HG03442 (cell line): ENCODE measurements around the gene ADTRP.

Experiments
- ATAC-seq: cut with Tn5 transposase; IDR thresholded peaks from one replicate; pipeline ENCODE4 v1.9.1; 2021; ENCODE audit warnings: mild to moderate bottlenecking, moderate library complexity; ENCODE audit not compliant: unreplicated experiment

ADTRP gene

DNA sequence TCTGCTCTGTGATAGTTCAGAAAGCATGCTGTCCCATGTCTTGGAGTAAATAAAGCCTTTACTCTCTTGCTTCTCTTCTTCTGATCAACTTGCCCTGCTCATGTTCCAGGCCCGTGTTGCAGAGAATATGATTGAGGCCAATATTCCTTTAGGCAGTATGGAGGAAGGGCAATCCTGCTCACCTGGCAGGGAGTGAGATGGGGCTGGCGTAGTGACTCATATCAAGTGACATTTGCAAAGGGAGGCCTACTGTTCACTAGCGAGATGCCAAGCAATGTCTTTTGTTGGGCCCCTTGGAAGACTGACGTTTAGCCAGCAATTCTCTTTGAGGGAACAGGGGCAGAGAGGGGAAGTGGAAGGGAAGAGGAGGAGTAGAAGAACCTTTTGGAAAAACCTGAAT, 19.7 kb downstream of the ADTRP start:
- ATAC-seq = no peak

- ATAC-seq = no peak
Observed at GRCh38 chr6:11756726-11757125, 21.9 kb downstream of the ADTRP start.

- no peak for ATAC-seq
Observed at GRCh38 chr6:11756292-11756691, 22.3 kb downstream of the ADTRP start.

- ATAC-seq = no peak
Observed at GRCh38 chr6:11755725-11756124, 22.9 kb downstream of the ADTRP start.

- no peak for ATAC-seq
Observed at GRCh38 chr6:11754625-11755271, 23.9 kb downstream of the ADTRP start.

- no peak for ATAC-seq
Observed at GRCh38 chr6:11753798-11754197, 24.8 kb downstream of the ADTRP start.

- ATAC-seq = no peak
Observed at GRCh38 chr6:11752360-11752759, 26.2 kb downstream of the ADTRP start.

DNA sequence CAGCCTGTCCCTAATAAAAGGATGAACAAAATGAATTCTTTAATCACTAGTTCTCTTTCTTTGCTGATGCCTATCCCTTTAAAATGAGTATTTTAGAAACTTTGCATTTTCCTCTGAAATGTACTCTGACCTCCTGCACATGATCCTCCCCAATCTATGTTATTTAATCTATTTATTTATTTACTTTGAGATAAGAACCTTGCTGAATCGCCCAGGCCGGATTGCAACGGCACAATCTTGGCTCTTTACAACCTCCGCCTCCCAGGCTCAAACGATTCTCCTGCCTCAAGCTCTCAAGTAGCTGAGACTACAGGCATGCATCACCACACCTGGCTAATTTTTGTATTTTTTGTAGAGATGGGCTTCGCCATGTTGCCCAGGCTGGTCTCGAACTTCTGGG, 27.9 kb downstream of the ADTRP start:
- ATAC-seq = no peak

- ATAC-seq = no peak
Observed at GRCh38 chr6:11748591-11749210, 29.9 kb downstream of the ADTRP start.

DNA sequence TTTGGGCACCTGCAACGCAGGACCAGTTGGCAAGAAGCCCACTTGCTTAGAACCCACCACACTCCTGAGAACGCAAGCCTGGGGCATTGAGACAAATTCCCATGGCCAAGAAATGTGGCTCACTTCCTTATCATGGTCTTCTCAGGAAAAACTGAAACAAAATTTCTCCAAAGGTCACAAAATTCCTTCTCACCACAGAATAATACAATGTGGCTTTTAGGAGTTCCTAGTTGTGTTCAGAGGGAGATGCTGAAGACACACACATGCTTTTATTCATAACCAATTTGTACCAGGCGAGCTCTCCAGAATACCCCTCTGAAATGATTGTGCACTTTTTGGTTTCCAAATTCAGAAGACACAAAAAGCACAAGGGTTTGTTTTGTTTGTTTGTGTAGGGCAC, 31.6 kb downstream of the ADTRP start:
- ATAC-seq = no peak

- no peak for ATAC-seq
Observed at GRCh38 chr6:11744753-11745152, 33.9 kb downstream of the ADTRP start.

GRCh38 chr6:11744101-11744500, 34.5 kb downstream of the ADTRP start:
- ATAC-seq = no peak

- ATAC-seq = no peak
Observed at GRCh38 chr6:11740875-11741274, 37.7 kb downstream of the ADTRP start.

DNA sequence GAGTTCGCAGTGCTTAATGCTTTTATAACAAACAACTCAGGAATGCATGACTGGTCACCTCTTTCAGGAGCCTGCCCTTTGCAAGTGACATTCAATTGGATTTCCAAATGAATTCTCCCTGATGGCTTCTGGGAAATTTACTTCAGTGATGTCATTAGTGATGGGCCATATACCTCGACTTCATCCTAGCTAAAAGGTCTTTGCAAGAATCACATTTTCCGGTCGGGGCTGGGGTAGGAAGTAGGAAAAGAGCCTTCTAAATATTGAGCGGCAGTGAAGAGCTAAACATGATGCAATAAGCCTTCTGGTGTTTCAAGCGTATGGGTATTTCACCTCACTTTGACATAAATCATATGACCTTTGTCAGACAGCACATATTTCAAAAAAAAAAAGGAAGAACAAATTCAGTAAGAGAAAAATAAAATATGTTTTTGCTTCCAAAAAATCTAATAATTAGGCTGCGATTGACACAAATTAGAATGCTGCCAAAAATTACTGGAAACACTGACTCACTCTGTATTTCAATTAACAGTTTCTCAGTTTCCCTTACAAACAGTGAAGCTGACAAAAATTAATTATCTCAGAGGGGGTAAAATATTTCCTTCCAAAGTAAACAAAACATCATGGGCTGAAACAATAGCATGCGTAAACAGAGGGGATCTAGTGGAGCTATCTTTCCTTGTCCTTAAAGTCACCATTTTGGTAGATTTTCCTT, 39.8 kb downstream of the ADTRP start:
- no peak for ATAC-seq

- ATAC-seq = no peak
Observed at GRCh38 chr6:11738234-11738633, 40.4 kb downstream of the ADTRP start.

DNA sequence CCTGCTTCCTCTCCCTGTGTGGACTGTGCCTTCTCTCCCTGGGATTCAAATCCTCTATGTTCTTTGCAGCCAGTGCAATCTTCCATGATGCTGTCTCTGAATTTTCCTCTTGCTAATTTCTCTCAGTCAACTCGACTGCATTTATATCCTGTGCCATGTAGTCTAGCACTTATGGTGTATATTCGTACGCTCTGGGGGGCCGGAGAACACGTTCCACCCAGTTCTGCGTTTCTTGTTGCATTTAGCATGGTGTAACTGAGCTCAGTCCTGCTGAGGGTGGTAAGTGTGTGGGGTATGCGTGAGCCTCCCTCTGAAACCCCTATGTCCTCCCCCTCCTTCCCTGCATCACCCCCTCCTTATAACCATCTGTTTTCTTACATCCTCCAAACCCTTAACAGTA, 42.0 kb downstream of the ADTRP start:
- ATAC-seq = no peak

DNA sequence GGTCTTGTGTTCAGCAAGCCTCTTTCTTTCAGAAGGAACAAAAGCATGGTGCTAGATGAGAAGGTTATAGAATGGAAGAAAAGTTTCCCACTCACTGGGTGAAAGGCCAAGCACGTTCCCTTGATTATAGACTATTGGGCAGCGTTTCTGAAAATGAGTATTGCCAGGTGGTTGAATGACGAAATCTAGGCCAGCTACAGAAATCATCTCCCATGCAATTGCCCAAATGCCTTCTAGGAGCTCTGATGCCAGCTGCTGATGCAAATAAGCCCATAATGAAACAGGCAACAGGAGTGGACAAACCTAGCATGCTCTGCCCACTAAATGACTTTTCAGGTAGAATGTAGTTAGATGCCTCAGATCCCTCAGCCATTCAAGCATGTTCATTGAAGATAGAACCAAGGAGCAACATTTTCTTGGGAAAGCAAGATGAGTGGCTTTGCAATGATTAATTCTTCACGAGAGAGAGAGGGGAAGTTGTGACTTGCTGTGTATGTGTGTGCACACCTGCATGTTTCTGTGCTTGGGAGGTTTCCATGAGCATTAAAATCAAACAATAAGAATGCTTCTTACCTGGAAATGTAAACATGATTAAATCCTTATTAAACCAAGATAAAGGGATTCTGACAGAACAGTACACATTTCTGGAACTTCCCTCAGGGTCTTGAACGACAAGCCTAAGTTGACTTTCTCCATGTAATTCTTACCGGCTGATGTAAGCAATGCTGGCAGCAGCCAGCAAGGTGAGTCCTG, 43.6 kb downstream of the ADTRP start:
- ATAC-seq = no peak

- ATAC-seq = peak; percentile 75
Observed at GRCh38 chr6:11732036-11732631, 46.5 kb downstream of the ADTRP start.

GRCh38 chr6:11731423-11731822, 47.2 kb downstream of the ADTRP start:
- no peak for ATAC-seq

DNA sequence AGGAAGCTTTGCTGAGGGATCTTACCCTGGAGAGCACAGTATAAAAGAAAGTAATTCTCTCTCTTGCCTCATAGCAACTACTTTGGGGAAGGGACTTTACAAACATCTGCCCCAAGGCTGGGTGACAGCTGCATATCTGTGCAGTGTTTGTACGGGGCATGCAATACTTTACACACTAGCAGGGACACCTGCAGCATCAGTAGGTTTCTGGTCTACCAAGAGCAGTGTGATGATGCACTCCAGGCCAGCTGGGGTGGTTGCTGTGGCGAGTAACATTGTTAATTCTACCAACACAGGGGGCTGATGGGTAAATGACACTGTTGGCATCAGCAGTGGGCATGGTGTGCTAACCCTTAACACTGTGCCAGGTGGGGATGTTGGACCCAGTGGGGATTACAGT, 48.0 kb downstream of the ADTRP start:
- ATAC-seq = peak; percentile 45

DNA sequence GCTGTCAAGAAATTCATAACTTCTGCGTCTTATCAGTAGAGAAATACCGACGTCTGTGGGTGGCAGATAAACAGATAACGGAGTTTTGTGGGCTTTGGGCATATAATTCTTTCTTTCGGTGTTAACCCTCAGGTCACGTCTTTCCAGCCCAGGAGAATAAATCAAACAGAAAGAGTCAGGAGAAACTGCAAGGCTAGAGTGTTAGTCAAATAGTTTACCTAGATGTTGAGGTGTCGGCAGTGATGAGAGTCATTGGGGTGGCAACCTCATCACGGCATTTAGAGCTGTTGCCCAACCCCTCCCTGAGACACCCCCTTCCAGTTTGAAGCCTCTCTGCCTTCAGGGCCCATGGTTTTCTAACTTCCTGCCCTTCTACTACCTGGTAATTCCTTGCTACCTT, 49.5 kb downstream of the ADTRP start:
- no peak for ATAC-seq
